HFF-Myc (cell line): Measurements from ENCODE around the gene FBXO21.
"Not testable (repeated sequence)": the region's sequence is repeated elsewhere in the genome, so short reads cannot be mapped to it uniquely, and the experiment has no call there.

Experiments
- DNase-seq: peaks from one replicate; pipeline ENCODE4 v3.0.0-alpha.2; 2011; ENCODE audit warnings: low read depth; ENCODE audit errors: extremely low read depth
- H3K4me3 ChIP-seq: replicated peaks from 2 replicates; pipeline ENCODE4 v1.5.1; 2011; ENCODE audit warnings: low read depth, mild to moderate bottlenecking, control low read depth, low read length
- CTCF ChIP-seq: IDR thresholded peaks from 2 replicates; pipeline ENCODE4 v1.5.1; 2012; ENCODE audit warnings: mild to moderate bottlenecking, low read depth, low read length, control low read depth; ENCODE audit errors: missing control alignments

FBXO21 gene

GRCh38 chr12:117100251-117100650, 90.0 kb downstream of the FBXO21 start:
- peak; percentile 26 for TF ChIP-seq CTCF
- no peak overlapping the region for H3K4me3 ChIP-seq
- DNase-seq, result no peak

GRCh38 chr12:117098361-117099217, 91.7 kb downstream of the FBXO21 start:
- no peak for DNase-seq
- no peak for TF ChIP-seq CTCF
- peak overlapping the region; percentile 33 for H3K4me3 ChIP-seq

GRCh38 chr12:117098024-117098360, 92.3 kb downstream of the FBXO21 start:
- no peak overlapping the region for H3K4me3 ChIP-seq
- DNase-seq, result no peak
- TF ChIP-seq CTCF, result no peak

GRCh38 chr12:117097159-117097558, 93.1 kb downstream of the FBXO21 start:
- no peak for TF ChIP-seq CTCF
- H3K4me3 ChIP-seq, result no peak overlapping the region
- no peak for DNase-seq

- DNase-seq, result no peak
- TF ChIP-seq CTCF, result no peak
- H3K4me3 ChIP-seq, result no peak overlapping the region
These were observed 93.7 kb downstream of the FBXO21 start for GRCh38 chr12:117096501-117097042.

- not testable (repeated sequence) for H3K4me3 ChIP-seq, DNase-seq
These were observed 95.1 kb downstream of the FBXO21 start for GRCh38 chr12:117095191-117095590.

- TF ChIP-seq CTCF, result no peak
- no peak overlapping the region for H3K4me3 ChIP-seq
- DNase-seq, result no peak
These were observed 96.2 kb downstream of the FBXO21 start for GRCh38 chr12:117093918-117094630.
